ENCODE measurements around the gene NREP.

The NREP gene

DNA sequence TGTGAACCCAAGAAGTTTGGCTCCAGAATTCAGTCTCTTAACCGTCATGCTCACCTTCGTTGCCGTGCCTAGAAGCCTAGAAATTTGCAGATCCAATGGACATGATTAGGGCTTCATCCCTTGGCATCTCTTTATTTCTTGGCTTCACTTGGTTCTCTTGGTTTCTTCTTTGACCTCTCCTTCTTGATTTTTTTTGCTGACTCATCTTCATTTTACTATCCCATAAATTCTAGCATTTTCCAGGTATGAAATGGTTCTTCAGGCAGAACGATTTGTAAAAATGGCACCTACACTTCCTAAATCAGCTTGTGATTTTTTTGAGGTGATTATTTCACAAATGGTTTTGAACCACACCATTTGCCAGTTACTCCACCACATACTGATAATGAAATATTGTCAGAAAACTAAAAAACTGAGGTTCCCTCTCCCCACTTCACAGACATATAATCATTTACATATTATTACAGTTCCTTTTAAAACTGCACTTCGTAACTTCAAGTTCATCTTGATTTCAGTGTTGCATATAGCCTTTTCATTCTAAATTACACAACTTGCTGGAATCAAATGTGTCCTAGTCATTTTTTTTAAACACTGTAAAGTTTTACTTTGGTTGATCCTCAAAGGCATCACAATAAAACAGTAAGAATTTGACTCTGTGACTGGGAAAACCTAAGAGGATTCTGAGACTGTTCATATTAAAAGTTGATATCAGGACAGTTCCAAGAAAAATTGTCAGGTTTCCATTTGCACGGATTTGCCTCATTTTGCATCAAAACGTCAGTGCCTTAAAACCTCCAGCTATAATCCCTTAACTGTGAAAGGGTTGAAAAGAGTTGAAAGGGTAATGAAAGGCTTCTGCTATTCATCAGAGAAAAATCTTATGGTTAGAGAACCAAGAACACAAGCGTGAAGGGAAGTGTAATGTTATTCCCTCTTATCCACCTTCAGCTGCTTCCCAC lies 8.9 kb upstream of the NREP start:
- Histone ChIP-seq H3K27ac (no peak overlapping the region), H3K4me3 (ENCODE audit: low read depth in 1 of 2, low read length in 1 of 2) (no peak overlapping the region), H3K9me3 (no peaks in the 10 kb centered on the region), H3K27me3 (no peaks in the 10 kb centered on the region), H3K4me1 (ENCODE audit: control insufficient read depth in 1 of 2, insufficient read depth in 1 of 2, low read depth in 1 of 2, low read length in 1 of 2) (peaks cover 0 to 9% of the 10 kb centered on the region in 2 experiments), H3K36me3 (no peaks in the 10 kb centered on the region)
- TF ChIP-seq, protein P1, sequence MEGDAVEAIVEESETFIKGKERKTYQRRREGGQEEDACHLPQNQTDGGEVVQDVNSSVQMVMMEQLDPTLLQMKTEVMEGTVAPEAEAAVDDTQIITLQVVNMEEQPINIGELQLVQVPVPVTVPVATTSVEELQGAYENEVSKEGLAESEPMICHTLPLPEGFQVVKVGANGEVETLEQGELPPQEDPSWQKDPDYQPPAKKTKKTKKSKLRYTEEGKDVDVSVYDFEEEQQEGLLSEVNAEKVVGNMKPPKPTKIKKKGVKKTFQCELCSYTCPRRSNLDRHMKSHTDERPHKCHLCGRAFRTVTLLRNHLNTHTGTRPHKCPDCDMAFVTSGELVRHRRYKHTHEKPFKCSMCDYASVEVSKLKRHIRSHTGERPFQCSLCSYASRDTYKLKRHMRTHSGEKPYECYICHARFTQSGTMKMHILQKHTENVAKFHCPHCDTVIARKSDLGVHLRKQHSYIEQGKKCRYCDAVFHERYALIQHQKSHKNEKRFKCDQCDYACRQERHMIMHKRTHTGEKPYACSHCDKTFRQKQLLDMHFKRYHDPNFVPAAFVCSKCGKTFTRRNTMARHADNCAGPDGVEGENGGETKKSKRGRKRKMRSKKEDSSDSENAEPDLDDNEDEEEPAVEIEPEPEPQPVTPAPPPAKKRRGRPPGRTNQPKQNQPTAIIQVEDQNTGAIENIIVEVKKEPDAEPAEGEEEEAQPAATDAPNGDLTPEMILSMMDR (IDR thresholded peaks at IDR 0.05): no peak

DNA sequence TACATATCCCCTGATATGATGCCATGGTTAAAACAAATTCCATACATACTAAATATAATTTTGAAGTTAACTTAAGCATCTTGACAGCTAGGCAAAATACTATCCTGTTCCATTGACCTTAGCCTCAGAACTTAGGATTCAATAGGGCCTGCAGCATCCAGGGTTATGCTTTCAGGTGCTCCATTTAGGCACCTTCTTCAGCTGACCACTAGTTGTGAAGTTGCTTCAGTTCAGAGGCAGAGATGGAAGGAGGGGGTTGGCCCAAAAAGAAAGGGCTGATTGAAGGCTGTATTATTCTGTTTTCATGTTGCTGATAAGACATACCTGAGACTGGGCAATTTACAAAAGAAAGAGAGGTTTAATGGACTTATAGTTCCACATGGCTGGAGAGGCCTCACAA lies 7.0 kb upstream of the NREP start:
- H3K4me1 ChIP-seq (ENCODE audit: control insufficient read depth in 1 of 2, insufficient read depth in 1 of 2, low read depth in 1 of 2, low read length in 1 of 2): peaks cover 0 to 9% of the 10 kb centered on the region in 2 experiments
- no peaks in the 10 kb centered on the region for H3K27me3 ChIP-seq
- H3K36me3 ChIP-seq: no peaks in the 10 kb centered on the region
- H3K9me3 ChIP-seq: no peaks in the 10 kb centered on the region
- no peak overlapping the region for H3K27ac ChIP-seq
- no peak overlapping the region for H3K4me3 ChIP-seq (ENCODE audit: low read depth in 1 of 2, low read length in 1 of 2)
- TF ChIP-seq, protein P1 (IDR thresholded peaks at IDR 0.05): no peak

DNA sequence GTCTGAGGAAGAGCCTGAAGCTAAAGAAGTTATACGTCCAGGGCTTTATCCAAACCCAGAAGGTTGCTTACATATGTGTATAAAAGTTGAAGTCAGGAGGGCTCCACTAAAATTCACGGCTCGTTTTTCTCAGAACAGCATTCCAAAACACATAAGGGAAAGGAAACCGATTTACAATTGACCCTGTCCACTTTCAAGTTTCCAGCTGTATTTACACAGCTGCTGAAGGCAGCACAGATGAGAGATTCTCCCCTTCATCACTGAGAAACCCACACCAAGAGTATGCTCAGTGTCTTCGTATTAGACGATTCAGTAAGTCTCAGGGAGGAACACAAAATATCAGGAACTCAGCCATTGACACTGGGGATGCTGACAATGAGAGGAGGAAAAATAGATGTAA lies 5.9 kb upstream of the NREP start:
- H3K9me3 ChIP-seq: no peaks in the 10 kb centered on the region

DNA sequence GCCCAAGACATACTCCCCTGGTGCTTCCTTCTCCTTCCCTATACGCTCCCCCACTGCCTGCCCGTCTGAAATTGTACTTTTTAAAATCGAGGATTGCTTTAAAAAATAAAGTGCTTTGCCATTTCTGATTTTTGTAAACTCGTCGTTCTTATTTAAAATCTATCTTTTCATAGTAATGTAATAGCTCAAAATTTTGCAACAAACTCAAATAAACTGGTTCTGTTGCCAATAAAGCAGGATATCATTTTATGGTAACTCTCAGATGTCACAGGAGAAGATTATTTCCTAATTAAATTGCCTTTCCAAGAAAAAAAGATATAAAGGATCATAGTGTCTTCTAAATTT lies 1.3 kb upstream of the NREP start:
- peaks cover 12 to 15% of the 10 kb centered on the region in 2 experiments for H3K4me1 ChIP-seq (ENCODE audit: control insufficient read depth in 1 of 2, insufficient read depth in 1 of 2, low read depth in 1 of 2, low read length in 1 of 2)
- H3K9me3 ChIP-seq: no peaks in the 10 kb centered on the region
- H3K36me3 ChIP-seq: no peaks in the 10 kb centered on the region
- no peaks in the 10 kb centered on the region for H3K27me3 ChIP-seq
- H3K4me3 ChIP-seq (ENCODE audit: low read depth in 1 of 2, low read length in 1 of 2): peak overlapping the region; percentile 76 to 83
- TF ChIP-seq, protein P1 (IDR thresholded peaks at IDR 0.05): no peak
- peak overlapping the region; percentile 60 for H3K27ac ChIP-seq

More for the DNA sequence above, 5.9 kb upstream of the NREP start:
- H3K27me3 ChIP-seq: no peaks in the 10 kb centered on the region
- TF ChIP-seq, protein P1 (IDR thresholded peaks at IDR 0.05): no peak
- peaks cover 3 to 14% of the 10 kb centered on the region in 2 experiments for H3K4me1 ChIP-seq (ENCODE audit: control insufficient read depth in 1 of 2, insufficient read depth in 1 of 2, low read depth in 1 of 2, low read length in 1 of 2)
- H3K27ac ChIP-seq: no peak overlapping the region
- H3K36me3 ChIP-seq: no peaks in the 10 kb centered on the region
- H3K4me3 ChIP-seq (ENCODE audit: low read depth in 1 of 2, low read length in 1 of 2): no peak overlapping the region

DNA sequence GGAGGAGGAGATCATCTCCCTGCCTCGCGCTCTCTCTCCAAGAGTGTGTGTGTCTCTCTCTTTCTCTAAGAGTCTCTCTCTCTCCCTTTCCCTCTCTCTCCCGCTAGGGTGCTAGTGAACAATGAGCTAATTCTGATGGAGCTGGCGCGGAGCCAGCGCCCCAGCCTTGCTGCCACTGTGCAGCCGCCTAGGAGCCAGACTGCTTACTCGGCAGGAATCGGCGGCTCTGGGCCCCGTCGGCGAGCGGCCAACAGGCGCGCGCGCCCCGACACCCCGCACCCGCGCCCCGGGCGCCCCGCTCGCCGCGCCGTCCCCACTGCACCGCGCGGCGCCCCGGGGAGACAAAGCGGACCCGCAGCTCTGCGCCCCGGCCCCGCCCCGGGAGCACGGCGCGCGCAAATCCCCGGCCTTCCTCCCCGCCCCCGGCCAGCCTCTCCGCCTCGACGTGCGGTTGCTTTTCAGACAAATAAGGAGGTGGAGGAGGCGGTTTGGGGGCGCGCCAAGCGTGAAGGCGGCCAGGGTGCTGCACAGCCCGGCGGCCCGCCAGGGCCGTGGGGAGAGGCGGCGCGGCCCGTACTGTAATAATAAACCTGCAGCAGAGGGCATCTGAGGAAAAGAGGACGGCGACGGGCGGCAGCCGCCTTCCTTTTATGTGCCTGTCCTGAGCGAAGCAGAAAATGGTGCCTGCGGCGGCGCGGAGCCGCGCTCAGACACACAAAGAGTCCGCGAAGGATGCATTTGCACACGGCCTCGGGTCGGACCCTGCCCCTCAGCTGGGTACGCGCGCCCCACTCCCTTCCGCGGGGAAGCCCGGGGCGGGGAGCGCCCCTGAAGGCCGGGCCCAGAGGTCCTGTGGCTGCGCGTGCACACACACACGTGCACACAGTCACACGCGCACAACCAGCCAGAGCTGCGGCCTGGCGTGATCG lies 625 bp upstream of the NREP start:
- no peaks in the 10 kb centered on the region for H3K9me3 ChIP-seq
- peaks cover 12 to 15% of the 10 kb centered on the region in 2 experiments for H3K4me1 ChIP-seq (ENCODE audit: control insufficient read depth in 1 of 2, insufficient read depth in 1 of 2, low read depth in 1 of 2, low read length in 1 of 2)
- peak overlapping the region; percentile 60 for H3K27ac ChIP-seq
- H3K27me3 ChIP-seq: no peaks in the 10 kb centered on the region
- TF ChIP-seq, protein P1 (IDR thresholded peaks at IDR 0.05): no peak
- H3K4me3 ChIP-seq (ENCODE audit: low read depth in 1 of 2, low read length in 1 of 2): peak overlapping the region; percentile 76 to 83
- H3K36me3 ChIP-seq: no peaks in the 10 kb centered on the region

Measured in neutrophil (primary cell).